ENCODE measurements around the gene SH3PXD2A. TPM values are rescaled to one million over a fixed set of nuclear protein-coding genes. Genes with fewer than 3 reads are reported as not detected.
"Not testable (repeated sequence)": the region's sequence is repeated elsewhere in the genome, so short reads cannot be mapped to it uniquely, and the experiment has no call there.

The SH3PXD2A gene
- total RNA-seq, 1 experiment from 2014 or later = 13.4 TPM

DNA sequence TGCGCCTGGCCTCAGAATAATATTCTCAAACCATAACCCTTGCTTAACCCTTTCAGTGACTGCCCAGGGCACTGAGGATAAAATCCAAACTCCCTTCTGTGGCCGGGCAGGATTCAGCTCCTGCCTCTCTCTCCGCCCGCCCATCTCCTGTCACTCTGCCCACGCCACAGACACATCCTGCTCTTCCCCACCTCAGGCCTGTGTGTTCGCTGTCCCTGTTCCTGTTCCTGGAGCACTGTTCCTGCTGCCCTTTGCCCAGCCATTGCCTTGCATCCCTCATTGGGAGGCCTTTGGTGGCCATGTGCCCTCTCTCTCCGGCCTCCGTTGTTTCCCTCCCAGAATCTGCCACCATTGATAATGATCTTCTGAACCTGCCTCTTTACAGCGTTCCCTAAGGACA, 108.8 kb downstream of the SH3PXD2A start:
- Histone ChIP-seq H3K27me3 (replicated peaks) (no peaks in the 10 kb centered on the region), H3K36me3 (no peaks in the 10 kb centered on the region), H3K27ac (no peak overlapping the region), H3K9me3 (replicated peaks) (no peaks in the 10 kb centered on the region), H3K4me1 (replicated peaks) (peaks cover 8% of the 10 kb centered on the region; the same call in 1 of the 2 replicates), H3K4me3 (no peak overlapping the region)
- no peak for DNase-seq (ENCODE audit: low read depth in 1 of 2, low spot score in 2 of 2)

DNA sequence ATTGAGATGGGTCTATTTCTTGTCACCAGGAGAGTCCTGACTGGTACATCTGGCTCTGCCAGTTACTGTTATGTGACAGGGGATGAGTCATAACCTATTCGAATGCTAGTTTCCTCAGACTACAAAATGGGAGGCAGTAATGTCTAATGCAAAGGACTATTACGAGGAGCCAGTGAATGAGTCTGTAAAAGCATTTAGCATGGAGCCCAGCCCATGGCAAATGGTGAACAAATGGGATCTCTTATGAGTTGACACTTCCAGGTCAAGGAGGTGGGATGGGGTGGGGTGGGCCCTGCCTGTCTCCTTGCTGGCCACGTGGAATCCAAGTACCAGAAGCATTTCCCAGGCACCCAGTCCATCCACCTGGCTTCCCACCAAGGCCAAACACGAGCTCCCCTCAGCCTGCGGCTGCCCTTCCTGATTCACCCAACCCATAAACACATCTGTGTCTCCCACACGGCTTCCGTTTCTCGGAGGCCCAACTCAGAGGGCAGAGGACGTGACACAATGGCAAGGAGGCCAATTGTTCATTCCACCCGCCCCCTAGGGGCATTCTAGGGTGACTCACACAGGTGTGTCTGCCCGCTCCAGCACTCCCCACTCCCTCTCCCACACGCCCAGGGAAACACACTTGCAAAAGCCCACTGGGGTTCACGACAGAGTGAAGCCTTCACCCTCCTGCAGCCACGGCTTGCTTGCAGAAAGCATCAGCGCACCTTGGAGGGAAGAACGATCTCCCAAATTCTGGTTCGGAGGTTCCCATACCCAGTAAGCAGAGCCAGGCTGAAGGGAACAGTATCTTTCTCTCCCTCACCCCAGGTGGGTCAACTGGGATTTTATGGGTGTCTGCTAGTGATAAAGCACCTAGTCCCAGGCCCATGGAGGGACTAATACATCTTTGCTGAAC, 109.8 kb downstream of the SH3PXD2A start:
- DNase-seq (ENCODE audit: low read depth in 1 of 2, low spot score in 2 of 2) = no peak
- H3K4me3 ChIP-seq = no peak overlapping the region
- H3K27ac ChIP-seq = no peak overlapping the region
- H3K4me1 ChIP-seq (replicated peaks) = peaks cover 8% of the 10 kb centered on the region; the same call in 1 of the 2 replicates
- no peaks in the 10 kb centered on the region for H3K27me3 ChIP-seq (replicated peaks)
- no peaks in the 10 kb centered on the region for H3K36me3 ChIP-seq
- H3K9me3 ChIP-seq (replicated peaks) = no peaks in the 10 kb centered on the region

DNA sequence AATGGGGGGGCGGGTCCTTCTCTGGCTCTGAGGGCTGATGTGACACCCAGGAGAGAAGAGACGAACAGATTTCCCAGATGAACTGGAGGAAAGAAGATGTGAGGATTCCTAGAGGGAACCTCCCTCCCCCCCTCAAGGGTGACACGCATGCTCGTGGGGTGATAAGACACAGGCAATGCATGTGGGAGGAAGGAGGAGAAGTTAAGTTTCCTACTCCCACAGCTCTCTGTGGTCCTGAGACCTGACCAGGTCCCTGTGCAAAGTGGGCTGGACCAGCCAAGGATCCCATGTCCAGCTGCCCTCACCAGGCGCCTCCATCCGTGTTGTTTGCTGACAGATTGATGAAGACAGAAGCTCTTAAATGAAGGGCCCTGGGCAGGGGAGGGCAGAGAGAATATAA, 112.6 kb downstream of the SH3PXD2A start:
- H3K36me3 ChIP-seq = no peaks in the 10 kb centered on the region
- no peak overlapping the region for H3K27ac ChIP-seq
- DNase-seq (ENCODE audit: low read depth in 1 of 2, low spot score in 2 of 2) = no peak
- peaks cover 29% of the 10 kb centered on the region for H3K4me1 ChIP-seq (replicated peaks)
- H3K4me3 ChIP-seq = no peak overlapping the region
- no peaks in the 10 kb centered on the region for H3K9me3 ChIP-seq (replicated peaks)
- H3K27me3 ChIP-seq (replicated peaks) = no peaks in the 10 kb centered on the region

DNA sequence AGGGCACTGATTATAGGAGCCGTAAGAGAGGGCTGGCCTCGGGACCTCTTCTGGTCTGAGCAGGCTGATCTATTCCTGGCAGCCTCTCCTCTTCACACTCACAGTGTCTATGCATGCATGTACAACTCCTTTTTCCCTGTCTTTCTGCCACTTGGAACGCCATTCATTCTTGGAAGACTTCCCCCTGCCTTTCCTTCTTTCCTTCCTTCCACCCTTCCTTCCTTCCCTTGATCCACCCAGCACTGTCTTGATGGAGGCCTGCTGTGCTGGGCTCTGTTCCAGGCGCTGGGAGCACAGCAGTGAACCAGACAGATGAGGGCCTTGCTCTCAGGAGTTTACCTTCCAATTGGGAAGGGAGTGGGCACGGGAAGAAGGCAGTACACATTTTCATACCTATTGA, 114.8 kb downstream of the SH3PXD2A start:
- no peaks in the 10 kb centered on the region for H3K27me3 ChIP-seq (replicated peaks)
- peaks cover 27% of the 10 kb centered on the region for H3K4me1 ChIP-seq (replicated peaks)
- no peak overlapping the region for H3K4me3 ChIP-seq
- no peaks in the 10 kb centered on the region for H3K9me3 ChIP-seq (replicated peaks)
- no peak for DNase-seq (ENCODE audit: low read depth in 1 of 2, low spot score in 2 of 2)
- H3K27ac ChIP-seq = no peak overlapping the region
- H3K36me3 ChIP-seq = no peaks in the 10 kb centered on the region

DNA sequence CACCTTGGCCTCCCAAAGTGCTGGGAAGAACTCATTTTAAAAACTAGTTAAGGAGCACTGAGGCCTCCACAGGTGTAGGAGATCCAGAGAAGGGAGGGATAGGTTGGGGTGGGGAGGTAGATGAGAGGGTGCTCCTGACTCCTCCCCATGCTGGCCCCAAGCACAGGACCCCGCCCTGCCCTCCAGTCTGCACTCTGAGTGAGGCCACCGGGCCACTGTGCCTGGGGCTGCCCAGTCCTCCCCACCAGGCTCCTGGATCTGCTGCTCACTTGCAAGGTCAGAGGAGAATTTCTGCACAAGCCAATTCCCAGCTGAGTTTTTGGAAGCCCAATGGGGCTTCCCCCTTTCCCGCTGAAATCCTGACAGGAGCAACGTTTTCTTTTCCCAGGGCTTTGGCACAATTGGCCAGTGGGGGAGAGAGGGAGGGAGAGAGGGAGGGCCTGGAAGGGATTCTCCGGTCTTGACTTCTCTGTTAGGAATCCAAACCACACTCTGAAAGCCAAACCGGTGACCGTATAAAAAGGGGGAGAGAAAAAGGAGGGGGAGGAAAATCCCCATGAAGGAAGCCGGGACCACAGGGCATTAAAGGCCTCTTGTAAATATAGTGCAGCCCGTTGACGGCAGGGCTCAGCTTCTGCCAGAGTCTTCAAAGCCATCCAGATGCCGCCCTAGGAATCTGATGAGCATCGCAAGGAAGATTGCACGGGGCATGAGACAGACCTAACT, 116.2 kb downstream of the SH3PXD2A start:
- H3K4me3 ChIP-seq = no peak overlapping the region
- no peaks in the 10 kb centered on the region for H3K27me3 ChIP-seq (replicated peaks)
- peaks cover 27% of the 10 kb centered on the region for H3K4me1 ChIP-seq (replicated peaks)
- H3K36me3 ChIP-seq = no peaks in the 10 kb centered on the region
- no peaks in the 10 kb centered on the region for H3K9me3 ChIP-seq (replicated peaks)
- H3K27ac ChIP-seq = peak overlapping the region; percentile 54
- DNase-seq (ENCODE audit: low read depth in 1 of 2, low spot score in 2 of 2) = peak; percentile 89 to 95

DNA sequence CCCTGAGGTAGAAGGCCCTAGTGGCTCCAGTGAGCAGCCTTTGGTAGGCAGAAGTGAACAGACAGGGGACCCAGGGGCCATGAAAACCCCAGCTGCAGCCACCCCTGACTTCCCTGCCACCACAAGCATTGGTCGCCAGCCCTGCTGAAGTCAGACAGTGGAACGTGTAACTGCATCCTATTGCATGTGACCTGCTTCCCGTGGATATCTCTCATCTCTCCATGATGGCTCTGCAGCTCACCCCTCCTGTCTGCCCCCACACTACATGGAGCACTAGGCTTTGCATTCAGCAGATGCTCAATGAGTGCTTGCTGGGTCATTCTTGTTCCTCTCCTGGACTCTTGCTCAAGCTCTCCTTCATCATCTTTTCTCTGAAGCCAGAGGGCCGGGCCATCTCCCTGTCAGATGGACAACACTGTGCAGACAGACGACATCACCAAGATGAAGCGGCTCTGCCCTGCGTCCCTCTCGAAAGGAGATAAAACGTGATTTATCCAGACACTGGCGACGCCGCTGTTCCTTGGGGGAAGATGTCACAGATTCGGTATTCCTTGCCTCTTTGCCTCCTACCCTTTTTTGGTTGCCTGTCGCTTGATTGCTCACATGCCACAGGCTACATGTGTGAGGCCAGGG, 117.5 kb downstream of the SH3PXD2A start:
- Histone ChIP-seq H3K27ac (no peak overlapping the region), H3K9me3 (replicated peaks) (no peaks in the 10 kb centered on the region), H3K36me3 (no peaks in the 10 kb centered on the region), H3K4me1 (replicated peaks) (peaks cover 27% of the 10 kb centered on the region), H3K27me3 (replicated peaks) (no peaks in the 10 kb centered on the region), H3K4me3 (no peak overlapping the region)
- DNase-seq (ENCODE audit: low read depth in 1 of 2, low spot score in 2 of 2) = no peak

DNA sequence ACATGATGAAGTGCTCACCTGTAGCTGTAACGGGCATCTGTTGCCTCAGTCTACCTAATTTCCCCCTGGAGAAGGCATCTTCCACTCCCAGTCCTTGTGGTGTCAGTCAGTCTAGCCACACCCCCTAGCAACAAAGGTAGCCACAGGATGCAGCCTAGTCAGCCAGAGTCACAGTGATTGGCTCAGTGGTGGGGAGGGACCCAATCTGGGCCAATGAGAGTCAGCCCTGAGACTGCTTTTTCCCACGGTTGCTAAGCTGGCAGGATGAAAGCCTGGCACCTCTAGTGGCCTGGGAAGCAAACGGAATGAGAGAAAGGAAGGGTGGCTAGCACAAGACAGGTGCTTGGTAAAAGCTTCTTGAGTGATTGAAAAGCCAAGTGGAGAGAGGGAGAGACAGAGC, 118.6 kb downstream of the SH3PXD2A start:
- DNase-seq (ENCODE audit: low read depth in 1 of 2, low spot score in 2 of 2) = no peak
- Histone ChIP-seq H3K27me3 (replicated peaks) (no peaks in the 10 kb centered on the region), H3K36me3 (no peaks in the 10 kb centered on the region), H3K27ac (no peak overlapping the region), H3K9me3 (replicated peaks) (no peaks in the 10 kb centered on the region), H3K4me3 (no peak overlapping the region), H3K4me1 (replicated peaks) (peaks cover 27% of the 10 kb centered on the region)

DNA sequence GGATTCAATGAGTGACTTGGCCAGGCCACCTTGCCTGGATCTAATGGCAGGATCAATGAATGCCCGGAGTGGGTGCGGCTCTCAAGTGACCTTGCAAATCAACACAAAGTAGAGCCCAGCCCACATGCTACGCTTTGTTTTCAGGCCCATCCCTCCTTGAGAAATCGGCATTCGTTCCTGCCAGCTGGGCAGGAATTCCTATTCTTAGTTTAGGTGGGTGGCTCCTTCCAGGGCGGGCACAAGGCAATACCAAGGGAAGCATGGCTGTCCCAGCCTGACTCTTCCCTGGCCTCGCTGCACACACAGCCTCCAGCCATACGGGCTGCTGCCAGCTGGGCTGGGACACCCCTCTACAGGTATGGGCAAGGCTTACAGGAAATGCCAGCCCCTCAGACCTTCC, 119.3 kb downstream of the SH3PXD2A start:
- H3K27me3 ChIP-seq (replicated peaks) = no peaks in the 10 kb centered on the region
- H3K27ac ChIP-seq = no peak overlapping the region
- no peaks in the 10 kb centered on the region for H3K36me3 ChIP-seq
- H3K4me3 ChIP-seq = no peak overlapping the region
- no peak for DNase-seq (ENCODE audit: low read depth in 1 of 2, low spot score in 2 of 2)
- no peaks in the 10 kb centered on the region for H3K9me3 ChIP-seq (replicated peaks)
- peaks cover 27% of the 10 kb centered on the region for H3K4me1 ChIP-seq (replicated peaks)

DNA sequence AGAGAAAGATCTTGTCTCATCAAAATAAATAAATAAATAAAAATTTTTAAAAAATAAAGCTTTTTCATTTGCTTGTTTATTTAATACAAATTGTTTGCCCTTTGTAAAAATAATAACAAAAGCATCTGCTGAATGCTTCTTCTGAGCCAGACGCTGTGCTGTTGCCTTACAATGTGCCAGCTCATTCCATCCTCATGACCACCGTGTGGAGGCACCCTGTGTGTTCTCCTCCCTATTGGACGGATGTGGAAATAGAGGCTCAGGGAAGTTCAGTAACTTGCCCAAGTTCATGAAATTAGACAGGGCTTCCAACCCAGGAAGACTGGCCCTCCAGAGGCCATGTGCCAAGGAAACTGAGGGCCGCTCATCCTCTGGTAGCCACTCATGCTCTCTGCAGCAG, 120.6 kb downstream of the SH3PXD2A start:
- no peak overlapping the region for H3K27ac ChIP-seq
- DNase-seq (ENCODE audit: low read depth in 1 of 2, low spot score in 2 of 2) = no peak
- no peaks in the 10 kb centered on the region for H3K36me3 ChIP-seq
- no peaks in the 10 kb centered on the region for H3K27me3 ChIP-seq (replicated peaks)
- peaks cover 23% of the 10 kb centered on the region for H3K4me1 ChIP-seq (replicated peaks)
- H3K4me3 ChIP-seq = no peak overlapping the region
- no peaks in the 10 kb centered on the region for H3K9me3 ChIP-seq (replicated peaks)

DNA sequence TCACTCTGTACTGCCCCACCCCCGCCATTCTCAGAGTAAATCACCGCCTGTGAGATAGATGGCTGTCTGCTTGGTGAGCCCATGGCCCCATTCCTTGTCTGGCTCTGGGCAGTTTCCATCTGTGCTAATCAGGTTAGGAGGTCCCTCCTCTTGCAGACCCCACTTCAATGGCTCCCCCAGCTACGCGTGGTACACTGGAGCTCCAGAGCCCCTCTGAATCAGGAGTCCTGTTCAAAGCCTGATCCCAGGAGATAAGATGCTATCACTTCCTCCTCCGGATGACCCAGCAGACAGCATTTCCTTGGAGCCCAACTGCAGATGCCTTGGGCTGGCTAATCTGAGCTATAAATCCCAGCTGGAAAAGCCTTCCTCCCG, 122.3 kb downstream of the SH3PXD2A start:
- H3K36me3 ChIP-seq = no peaks in the 10 kb centered on the region

DNA sequence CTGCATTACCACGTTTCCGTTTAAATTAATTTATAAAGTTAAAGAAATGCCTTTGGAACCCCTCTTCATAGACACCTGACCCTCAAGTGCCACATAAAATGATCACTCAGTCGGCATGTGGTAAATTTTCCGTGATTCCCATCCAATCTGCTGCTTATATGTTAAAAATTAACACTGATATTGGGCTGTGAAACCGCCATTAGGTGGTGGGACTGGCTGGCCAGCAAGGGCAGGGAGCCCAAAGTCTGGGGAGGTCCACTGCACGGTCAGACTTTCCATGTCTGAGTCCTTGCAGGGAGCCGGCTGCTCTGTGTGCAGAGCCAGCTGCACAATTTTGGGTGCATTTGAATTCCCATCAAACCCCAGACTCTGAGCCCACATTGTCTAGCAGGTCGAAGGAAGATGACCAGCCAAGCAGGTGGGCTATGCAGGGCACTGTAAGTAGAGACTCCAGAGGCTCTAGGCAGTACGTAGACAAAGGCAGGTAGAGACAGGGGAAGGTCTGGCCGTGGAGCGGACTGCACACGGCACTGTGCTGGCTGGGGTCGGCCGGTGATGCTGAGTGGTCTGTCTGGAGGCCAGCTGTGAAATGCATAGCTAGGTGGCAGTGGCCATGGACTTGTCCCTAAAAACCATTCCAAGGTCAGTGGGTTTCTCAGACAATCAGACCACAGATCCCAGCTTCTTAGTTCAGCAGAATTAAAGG, 122.9 kb downstream of the SH3PXD2A start:
- no peak overlapping the region for H3K27ac ChIP-seq

More for the DNA sequence above, 122.3 kb downstream of the SH3PXD2A start:
- DNase-seq (ENCODE audit: low read depth in 1 of 2, low spot score in 2 of 2) = no peak
- Histone ChIP-seq H3K27ac (no peak overlapping the region), H3K9me3 (replicated peaks) (no peaks in the 10 kb centered on the region), H3K4me3 (no peak overlapping the region), H3K27me3 (replicated peaks) (no peaks in the 10 kb centered on the region), H3K4me1 (replicated peaks) (peaks cover 8% of the 10 kb centered on the region)

DNA sequence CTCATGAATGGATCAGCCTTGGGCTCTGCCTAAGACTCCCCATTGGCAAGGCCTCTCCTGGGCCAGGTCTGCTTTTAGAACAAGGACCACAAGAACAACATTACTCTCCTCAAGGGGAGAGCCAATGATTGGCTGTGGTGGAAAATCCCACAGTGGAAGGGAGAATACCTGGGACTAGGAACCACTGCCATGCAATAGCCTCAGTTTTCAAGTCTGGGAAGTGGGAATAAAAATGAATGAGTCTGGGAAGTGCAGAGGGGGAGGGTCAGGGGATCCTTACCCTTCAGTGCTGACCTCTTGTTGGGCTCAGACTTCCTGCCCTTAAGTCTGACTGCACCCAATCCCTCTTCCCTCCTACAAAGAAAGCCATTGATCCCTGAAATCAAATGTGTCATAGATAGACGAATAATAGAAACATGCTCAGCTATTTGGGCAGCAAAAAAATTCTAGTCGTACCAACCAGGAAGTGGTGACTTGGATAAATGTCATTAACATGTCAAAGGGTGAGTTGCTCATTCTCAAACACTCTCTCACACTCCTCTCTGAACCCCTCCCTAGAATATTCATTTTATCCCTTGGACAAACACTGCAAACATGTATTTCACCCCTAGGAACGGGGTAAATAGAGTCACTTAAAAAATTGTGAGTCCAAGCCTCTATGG, 123.6 kb downstream of the SH3PXD2A start:
- H3K27me3 ChIP-seq (replicated peaks) = no peaks in the 10 kb centered on the region
- peaks cover 6% of the 10 kb centered on the region for H3K4me1 ChIP-seq (replicated peaks)
- no peak overlapping the region for H3K27ac ChIP-seq

More for the DNA sequence above, 122.9 kb downstream of the SH3PXD2A start:
- Histone ChIP-seq H3K27me3 (replicated peaks) (no peaks in the 10 kb centered on the region), H3K9me3 (replicated peaks) (no peaks in the 10 kb centered on the region), H3K36me3 (no peaks in the 10 kb centered on the region), H3K4me3 (no peak overlapping the region), H3K4me1 (replicated peaks) (peaks cover 6% of the 10 kb centered on the region)
- no peak for DNase-seq (ENCODE audit: low read depth in 1 of 2, low spot score in 2 of 2)

DNA sequence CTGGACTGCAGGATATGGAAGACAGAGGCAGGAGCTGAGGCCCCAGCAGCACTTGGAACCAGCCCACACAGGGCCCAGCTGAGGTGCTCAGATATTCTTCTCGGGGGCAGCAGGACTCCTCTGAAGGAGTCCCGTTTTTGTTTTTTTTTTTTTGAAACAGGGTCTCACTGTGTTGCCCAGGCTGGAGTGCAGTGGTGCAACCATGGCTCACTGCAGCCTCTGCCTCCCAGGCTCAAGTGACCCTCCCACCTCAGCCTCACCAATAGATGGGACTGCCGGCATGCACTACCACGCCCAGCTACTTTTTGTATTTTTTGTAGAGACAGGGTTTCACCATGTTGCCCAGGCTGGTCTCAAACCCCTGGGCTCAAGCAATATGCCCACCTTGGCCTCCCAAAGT, 124.3 kb downstream of the SH3PXD2A start:
- not testable (repeated sequence) for DNase-seq (ENCODE audit: low read depth in 1 of 2, low spot score in 2 of 2); H3K36me3 ChIP-seq; H3K9me3 ChIP-seq (replicated peaks); H3K4me1 ChIP-seq (replicated peaks); H3K4me3 ChIP-seq; H3K27ac ChIP-seq; H3K27me3 ChIP-seq (replicated peaks)

More for the DNA sequence above, 123.6 kb downstream of the SH3PXD2A start:
- Histone ChIP-seq H3K36me3 (no peaks in the 10 kb centered on the region), H3K4me3 (no peak overlapping the region), H3K9me3 (replicated peaks) (no peaks in the 10 kb centered on the region)
- DNase-seq (ENCODE audit: low read depth in 1 of 2, low spot score in 2 of 2) = no peak
